Activated naive CD4-positive, alpha-beta T cell treated with anti-CD3 and anti-CD28 coated beads, Interleukin-2, amount 50 U/mL, for 72 hours (primary cell): ENCODE measurements around the gene EBNA1BP2. TPM values are rescaled to one million over a fixed set of nuclear protein-coding genes. Genes with fewer than 3 reads are reported as not detected.
"Not testable (repeated sequence)": the region's sequence is repeated elsewhere in the genome, so short reads cannot be mapped to it uniquely, and the experiment has no call there.

ENCODE experiments used
- ATAC-seq, 2 donors: fragments of 150-1000 bp; cut with Tn5 transposase; 2 replicates each; pipeline ENCODE4 v1.10.0; 2021; ENCODE audit warnings: mild to moderate bottlenecking in 2 of 2, moderate library complexity in 2 of 2
- DNase-seq, 2 donors: peaks; one replicate each; pipeline ENCODE4 v3.0.0; 2021 to 2022; ENCODE audit warnings: low spot score in 2 of 2
- H3K27ac Mint-ChIP-seq, 2 donors: one replicate each; pipeline ENCODE4 v1.8.0; 2022; ENCODE audit warnings: mild to moderate bottlenecking in 2 of 2, mixed read lengths in 2 of 2
- H3K36me3 Mint-ChIP-seq, 2 donors: one replicate each; pipeline ENCODE4 v1.8.0; 2022; ENCODE audit warnings: mixed read lengths in 2 of 2
- H3K9me3 Mint-ChIP-seq, 2 donors: one replicate each; pipeline ENCODE4 v1.8.0; 2022; ENCODE audit warnings: mixed read lengths in 2 of 2
- total RNA-seq, 2 donors: library from RNA; stranded (reverse); gene quantifications; one replicate each; pipeline ENCODE4 v1.2.3, GENCODE V29; 2022

The EBNA1BP2 gene
- total RNA-seq, 2 donors from 2014 or later = 50.2 to 83.4 TPM

DNA sequence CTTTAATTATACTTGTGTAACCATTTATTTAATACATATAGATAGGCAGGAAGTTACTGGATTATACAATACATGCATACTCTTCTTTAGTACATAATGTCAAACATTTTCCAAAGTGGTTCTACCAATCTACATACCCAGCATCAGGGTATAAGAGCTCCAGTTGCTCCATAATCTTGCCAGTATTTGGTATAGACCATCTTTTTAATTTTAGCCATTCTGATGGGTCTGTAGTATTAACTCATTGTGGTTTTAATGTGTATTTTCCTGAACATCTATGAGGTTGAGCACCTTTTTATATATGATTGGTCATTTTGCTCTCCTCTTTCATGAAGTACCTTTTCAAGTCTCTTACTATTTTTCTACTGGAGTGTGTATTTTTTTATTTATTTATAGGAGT is 32.1 kb downstream of the EBNA1BP2 start:
- peaks cover 4 to 8% of the 10 kb centered on the region in 2 donors for H3K9me3 Mint-ChIP-seq
- no peak overlapping the region for H3K27ac Mint-ChIP-seq
- ATAC-seq (no peak), DNase-seq (no peak)
- H3K36me3 Mint-ChIP-seq = peaks cover 0 to 4% of the 10 kb centered on the region in 2 donors

DNA sequence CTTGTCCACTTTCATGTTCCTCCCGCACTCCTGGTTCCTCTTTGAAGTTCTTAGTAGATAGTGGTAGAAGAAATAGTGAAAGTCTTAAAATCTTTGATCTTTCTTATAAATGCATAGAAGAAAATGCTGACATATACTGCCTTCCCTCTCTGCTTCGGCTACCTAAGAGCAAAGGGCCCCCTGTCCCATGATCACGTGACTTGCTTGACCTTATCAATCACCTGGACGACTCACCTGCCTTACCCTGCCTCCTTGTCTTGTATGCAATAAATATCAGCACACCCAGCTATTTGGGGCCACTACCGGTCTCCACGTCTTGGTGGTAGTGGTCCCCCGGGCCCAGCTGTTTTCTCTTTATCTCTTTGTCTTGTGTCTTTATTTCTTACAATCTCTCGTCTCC is 32.8 kb downstream of the EBNA1BP2 start:
- not testable (repeated sequence) for H3K36me3 Mint-ChIP-seq, DNase-seq, ATAC-seq

DNA sequence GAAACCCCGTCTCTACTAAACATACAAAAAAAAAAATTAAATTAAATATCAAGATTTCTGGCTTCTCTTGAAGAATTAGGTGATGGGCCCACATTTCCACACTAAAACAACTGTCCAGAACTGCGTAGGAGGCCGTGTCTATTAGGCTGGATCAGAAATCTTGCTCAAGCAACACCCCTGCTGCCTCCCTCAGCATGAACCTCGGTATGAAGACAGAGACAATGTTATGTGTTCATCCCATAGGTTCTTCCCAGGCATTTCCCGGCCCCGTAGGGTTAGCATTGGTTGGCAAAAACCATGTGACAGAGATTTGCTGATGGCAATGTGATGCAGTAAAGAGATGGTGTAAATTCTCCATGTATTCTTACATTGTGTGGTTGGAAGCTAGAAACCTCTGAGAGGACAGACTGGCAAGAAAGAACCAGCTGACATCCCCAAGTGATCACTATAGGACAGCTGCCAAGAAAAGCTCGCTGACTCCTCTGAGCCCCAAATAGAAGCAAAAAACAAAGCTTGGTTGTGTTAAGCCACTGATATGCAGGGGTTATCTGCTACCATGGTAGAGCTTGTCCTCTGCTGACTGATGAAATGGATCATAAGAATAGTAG is 34.5 kb downstream of the EBNA1BP2 start:
- H3K27ac Mint-ChIP-seq = no peak overlapping the region
- ATAC-seq = no peak
- no peaks in the 10 kb centered on the region for H3K36me3 Mint-ChIP-seq
- peaks cover 4% of the 10 kb centered on the region in 2 donors for H3K9me3 Mint-ChIP-seq
- no peak for DNase-seq

More for the DNA sequence above, 32.8 kb downstream of the EBNA1BP2 start:
- not testable (repeated sequence) for H3K9me3 Mint-ChIP-seq, H3K27ac Mint-ChIP-seq

DNA sequence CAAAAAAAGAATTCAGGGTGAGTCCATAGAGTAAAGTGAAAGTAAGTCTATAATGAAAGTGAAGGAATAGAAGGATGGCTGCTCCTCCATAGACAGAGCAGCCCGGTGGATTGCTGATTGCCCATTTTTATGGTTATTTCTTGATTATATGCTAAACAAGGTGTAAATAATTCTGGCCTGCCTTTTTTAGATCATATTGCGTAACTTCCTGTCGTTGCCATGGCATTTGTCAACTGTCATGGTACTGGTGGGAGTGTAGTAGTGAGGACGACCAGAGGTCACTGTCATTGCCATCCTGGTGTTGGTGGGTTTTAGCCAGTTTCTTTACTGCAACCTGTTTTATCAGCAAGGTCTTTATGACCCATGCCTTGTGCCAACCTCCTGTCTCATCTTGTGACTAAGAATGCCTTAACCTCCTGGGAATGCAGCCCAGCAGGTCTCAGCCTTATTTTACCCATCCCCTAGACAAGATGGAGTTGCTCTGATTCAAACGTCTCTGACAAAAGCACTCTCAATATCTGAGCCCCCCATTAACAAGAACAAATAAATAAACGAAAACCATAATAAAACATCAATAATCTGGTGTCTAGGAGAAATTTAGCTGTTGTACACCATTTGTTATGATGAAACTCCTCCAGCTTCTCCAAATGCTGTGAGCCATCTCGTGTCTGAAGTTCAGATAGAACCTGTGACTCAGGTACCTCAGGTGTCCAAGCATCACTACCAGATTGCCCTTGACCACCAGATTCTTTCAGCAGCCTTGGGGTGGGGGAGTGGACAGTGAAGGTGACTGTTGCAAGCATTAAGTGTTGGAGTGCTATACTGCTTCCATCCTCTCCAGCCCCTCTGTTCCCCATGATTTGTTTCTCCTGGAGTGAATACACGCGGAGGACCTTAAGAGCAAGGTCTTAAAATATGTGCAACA is 36.0 kb downstream of the EBNA1BP2 start:
- Mint-ChIP-seq H3K36me3 (no peaks in the 10 kb centered on the region), H3K27ac (no peak overlapping the region), H3K9me3 (peaks cover 4% of the 10 kb centered on the region in 2 donors)
- ATAC-seq (no peak), DNase-seq (no peak)

DNA sequence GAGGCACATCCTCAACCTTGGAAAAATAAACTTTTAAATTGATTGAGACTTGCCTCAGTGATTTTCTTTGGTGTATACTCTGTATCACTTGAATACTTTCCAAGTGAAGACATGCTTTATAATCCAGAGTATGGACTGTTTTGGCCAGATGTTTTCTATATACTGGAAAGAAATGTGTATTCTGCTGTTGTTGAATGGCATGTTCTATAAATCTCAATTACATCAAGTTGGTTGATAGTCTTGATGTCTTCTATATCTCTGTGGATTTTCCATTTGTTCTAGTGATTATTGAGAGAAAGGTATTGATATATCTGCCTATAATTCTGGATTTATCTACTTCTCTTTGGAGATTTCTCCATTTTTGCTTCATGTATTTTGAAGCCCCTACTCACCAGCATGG is 37.5 kb downstream of the EBNA1BP2 start:
- H3K27ac Mint-ChIP-seq = no peak overlapping the region
- H3K36me3 Mint-ChIP-seq = no peaks in the 10 kb centered on the region
- DNase-seq = no peak
- ATAC-seq = no peak
- H3K9me3 Mint-ChIP-seq = peaks cover 0 to 3% of the 10 kb centered on the region in 2 donors

DNA sequence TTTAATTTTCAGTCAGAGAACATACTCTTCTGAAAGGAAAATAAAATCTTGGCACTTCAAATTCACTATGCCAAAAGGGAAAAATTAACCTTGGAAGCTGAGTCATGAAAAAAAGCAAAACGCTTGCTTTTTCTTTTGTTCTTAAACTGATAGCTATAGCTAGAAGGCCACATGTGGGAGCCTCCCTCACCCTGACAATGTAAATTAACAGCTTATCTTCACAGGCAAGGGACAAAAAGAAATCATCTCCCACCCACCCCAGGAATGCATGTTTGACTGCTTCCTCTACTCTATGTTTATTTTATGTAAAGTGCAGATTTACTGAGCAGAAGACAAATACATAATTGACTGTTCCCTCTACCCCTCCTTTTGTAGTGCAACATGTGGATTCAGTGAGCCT is 38.0 kb downstream of the EBNA1BP2 start:
- no peaks in the 10 kb centered on the region for H3K36me3 Mint-ChIP-seq
- ATAC-seq (no peak), DNase-seq (no peak)
- no peaks in the 10 kb centered on the region for H3K9me3 Mint-ChIP-seq
- H3K27ac Mint-ChIP-seq = no peak overlapping the region

DNA sequence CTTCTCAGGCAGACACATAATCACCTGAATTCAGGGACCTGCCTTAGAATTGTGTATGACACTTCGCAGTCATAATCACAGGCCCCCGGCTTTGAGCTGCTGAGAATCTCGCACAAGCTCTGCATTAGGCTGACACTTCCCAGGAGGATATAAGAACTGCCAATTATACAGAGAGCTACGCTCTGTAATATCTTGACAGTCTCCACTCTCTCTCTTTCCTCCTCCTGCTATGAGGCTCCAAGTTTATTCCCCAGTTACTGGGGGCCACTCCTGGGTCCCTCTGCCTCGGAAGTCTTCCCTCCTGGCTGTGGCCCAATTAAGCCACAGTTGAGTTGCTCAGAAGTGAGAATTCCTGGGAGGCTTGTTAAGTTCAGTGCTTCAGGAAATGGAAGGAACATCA is 42.7 kb downstream of the EBNA1BP2 start:
- ATAC-seq = no peak
- Mint-ChIP-seq H3K9me3 (no peaks in the 10 kb centered on the region), H3K27ac (no peak overlapping the region), H3K36me3 (no peaks in the 10 kb centered on the region)
- no peak for DNase-seq

DNA sequence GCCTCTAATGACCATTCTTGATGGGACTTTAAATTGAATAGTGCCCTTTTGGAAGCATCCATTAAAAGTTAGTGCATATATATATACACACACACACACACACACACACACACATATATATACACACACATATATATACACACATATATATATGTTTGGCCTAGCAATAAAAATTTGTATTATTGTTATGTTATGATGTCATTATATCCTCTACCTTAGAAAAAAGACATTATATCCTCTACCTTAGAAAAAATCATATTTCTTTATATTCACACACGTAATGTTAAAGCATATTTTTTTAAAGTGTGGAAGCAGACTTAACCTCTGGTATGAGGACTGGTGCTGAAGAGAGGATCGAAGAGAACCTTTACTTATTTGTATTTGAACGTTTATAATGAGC is 43.3 kb downstream of the EBNA1BP2 start:
- H3K27ac Mint-ChIP-seq = no peak overlapping the region
- no peaks in the 10 kb centered on the region for H3K36me3 Mint-ChIP-seq
- no peak for DNase-seq
- H3K9me3 Mint-ChIP-seq = no peaks in the 10 kb centered on the region
- ATAC-seq = no peak

DNA sequence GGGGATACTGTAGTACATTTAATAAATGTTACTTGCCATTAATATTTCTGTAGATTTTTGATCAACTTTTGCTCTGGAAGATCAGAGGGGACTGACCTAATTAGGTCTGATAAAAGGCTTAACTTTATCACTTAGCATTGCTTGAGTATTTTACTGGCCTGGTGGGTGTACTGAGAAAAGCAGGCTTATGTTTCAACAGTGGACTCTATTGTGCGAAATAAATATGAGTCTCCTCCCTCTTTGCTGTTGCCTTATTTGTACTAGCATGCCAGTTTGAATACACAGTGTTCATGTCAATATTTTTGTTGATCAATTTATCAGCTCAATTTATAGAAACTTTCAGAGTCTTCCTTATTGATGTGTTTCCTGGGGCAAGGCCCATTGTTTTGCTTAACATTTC is 49.1 kb downstream of the EBNA1BP2 start:
- DNase-seq (no peak), ATAC-seq (no peak)
- Mint-ChIP-seq H3K27ac (no peak overlapping the region), H3K36me3 (no peaks in the 10 kb centered on the region), H3K9me3 (no peaks in the 10 kb centered on the region)

DNA sequence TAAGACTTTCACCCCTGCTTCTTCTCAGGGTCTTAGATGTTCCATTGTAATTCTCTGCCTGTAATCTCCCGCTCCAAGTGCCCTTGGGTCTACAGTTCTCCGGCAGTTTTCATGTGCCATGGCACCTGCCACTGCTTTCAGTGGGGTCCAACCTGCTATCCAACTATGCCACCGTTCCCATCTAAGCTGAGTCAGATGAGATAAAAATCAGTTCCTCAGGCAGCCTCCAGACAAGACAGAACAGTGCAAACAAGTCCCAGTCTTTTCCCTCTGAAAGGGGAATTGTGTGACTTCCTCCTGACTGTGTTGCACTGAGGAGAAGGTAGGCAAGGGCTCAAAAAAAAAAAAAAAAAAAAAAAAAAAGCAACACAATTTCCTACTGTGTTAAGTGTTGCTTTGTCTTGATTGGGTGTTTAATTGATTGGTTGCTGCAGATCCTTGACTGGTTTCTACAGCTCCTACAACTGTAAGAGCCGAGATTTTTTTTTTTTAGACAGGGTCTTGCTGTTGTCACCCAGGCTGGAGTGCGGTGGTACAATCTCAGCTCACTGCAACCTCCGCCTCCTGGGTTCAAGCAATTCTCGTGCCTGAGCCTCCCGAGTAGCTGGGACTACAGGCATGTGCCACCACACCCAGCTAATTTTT is 50.7 kb downstream of the EBNA1BP2 start:
- Mint-ChIP-seq H3K9me3 (no peaks in the 10 kb centered on the region), H3K27ac (no peak overlapping the region), H3K36me3 (no peaks in the 10 kb centered on the region)
- DNase-seq (no peak), ATAC-seq (no peak)

DNA sequence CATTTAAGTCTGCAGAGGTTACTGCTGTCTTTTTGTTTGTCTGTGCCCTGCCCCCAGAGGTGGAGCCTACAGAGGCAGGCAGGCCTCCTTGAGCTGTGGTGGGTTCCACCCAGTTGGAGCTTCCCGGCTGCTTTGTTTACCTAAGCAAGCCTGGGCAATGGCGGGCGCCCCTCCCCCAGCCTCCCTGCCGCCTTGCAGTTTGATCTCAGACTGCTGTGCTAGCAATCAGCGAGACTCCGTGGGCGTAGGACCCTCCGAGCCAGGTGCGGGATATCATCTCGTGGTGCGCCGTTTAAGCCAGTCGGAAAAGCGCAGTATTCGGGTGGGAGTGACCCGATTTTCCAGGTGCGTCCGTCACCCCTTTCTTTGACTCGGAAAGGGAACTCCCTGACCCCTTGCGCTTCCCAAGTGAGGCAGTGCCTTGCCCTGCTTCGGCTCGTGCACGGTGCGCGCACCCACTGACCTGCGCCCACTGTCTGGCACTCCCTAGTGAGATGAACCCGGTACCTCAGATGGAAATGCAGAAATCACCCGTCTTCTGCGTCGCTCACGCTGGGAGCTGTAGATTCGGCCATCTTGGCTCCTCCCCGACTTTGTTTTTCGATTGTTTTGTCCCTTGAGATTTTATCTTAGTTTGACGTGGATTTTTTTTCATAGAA is 52.0 kb downstream of the EBNA1BP2 start:
- H3K9me3 Mint-ChIP-seq, ATAC-seq, H3K27ac Mint-ChIP-seq, DNase-seq, H3K36me3 Mint-ChIP-seq: not testable (repeated sequence)

Other genes starting within 250 kb of the EBNA1BP2 start
- 100 to 1,000 TPM in 1 of 2 donors, 10 to 100 TPM in 1; 39.9 to 121 TPM for gene SLC2A1, start 213.4 kb downstream of the EBNA1BP2 start, total RNA-seq
- gene CFAP57, start within 50 bp of the EBNA1BP2 start, total RNA-seq = under 1 TPM; 0.37 to 0.61 TPM
- gene TMEM125, start 97.7 kb upstream of the EBNA1BP2 start, total RNA-seq = under 1 TPM in 1 of 2 donors, not detected in 1; 0.18 TPM
- not detected for gene C1orf210, start 113.3 kb upstream of the EBNA1BP2 start, total RNA-seq
- under 1 TPM; 0.36 to 0.49 TPM for gene TIE1, start 128.7 kb upstream of the EBNA1BP2 start, total RNA-seq
- gene MPL, start 165.5 kb upstream of the EBNA1BP2 start, total RNA-seq = not detected
- 100 to 1,000 TPM; 127 to 328 TPM for gene CDC20, start 186.7 kb upstream of the EBNA1BP2 start, total RNA-seq
- gene ELOVL1, start 195.7 kb upstream of the EBNA1BP2 start, total RNA-seq = 10 to 100 TPM; 53.2 to 61.0 TPM
- gene MED8, start 217.5 kb upstream of the EBNA1BP2 start, total RNA-seq = 10 to 100 TPM; 32.8 to 53.9 TPM
- 10 to 100 TPM; 52.1 to 52.2 TPM for gene SZT2, start 217.6 kb upstream of the EBNA1BP2 start, total RNA-seq